Esophagus squamous epithelium (tissue), 5 donors: ENCODE results near the gene FAM20A. TPM values are rescaled to one million over a fixed set of nuclear protein-coding genes. Genes with fewer than 3 reads are reported as not detected.

ENCODE experiments used
- DNase-seq: peaks from one replicate; lab custom pipeline; 2025; lab: John Stamatoyannopoulos, UW
- H3K27ac ChIP-seq, 4 donors: fragments of 200-600 bp; sonication (generic); one replicate each; pipeline ENCODE4 v1.5.1; 2016 to 2019; ENCODE audit warnings: mild to moderate bottlenecking in 1 of 4
- H3K27me3 ChIP-seq, 4 donors: fragments of 200-600 bp; sonication (generic); 1 replicate in 3 of 4; 2 replicates in 1 of 4; pipeline versions ENCODE4 v1.5.1 to v1.6.0; 2017 to 2021; ENCODE audit warnings: antibody characterized with exemption in 1 of 4
- H3K36me3 ChIP-seq, 3 donors: fragments of 200-600 bp; sonication (generic); one replicate each; pipeline ENCODE4 v1.5.1; 2016 to 2019
- H3K4me1 ChIP-seq, 3 donors: fragments of 200-600 bp; sonication (generic); one replicate each; pipeline ENCODE4 v1.5.1; 2017 to 2019
- H3K4me3 ChIP-seq, 4 donors: fragments of 200-600 bp; sonication (generic); 1 replicate in 3 of 4; 2 replicates in 1 of 4; pipeline ENCODE4 v1.5.1; 2016 to 2019; ENCODE audit warnings: mild to moderate bottlenecking in 2 of 4, moderate library complexity in 1 of 4
- H3K9me3 ChIP-seq, 3 donors: fragments of 200-600 bp; sonication (generic); one replicate each; pipeline ENCODE4 v1.5.1; 2016 to 2019
- CTCF ChIP-seq, 6 experiments: fragments of 450-650 bp in 4 of 6; fragments of 200-600 bp in 2 of 6; sonication (generic) in 2 of 6; IDR thresholded peaks; one replicate each; pipeline ENCODE4 v1.5.1; 2016 to 2019; ENCODE audit warnings: antibody characterized with exemption in 6 of 6, mild to moderate bottlenecking in 4 of 6, moderate library complexity in 4 of 6
- POLR2A ChIP-seq, 4 donors: fragments of 450-650 bp; IDR thresholded peaks; one replicate each; pipeline ENCODE4 v1.6.1; 2017; ENCODE audit warnings: antibody characterized with exemption in 4 of 4, mild to moderate bottlenecking in 4 of 4, moderate library complexity in 3 of 4
- WGBS, 2 donors: methylation state at CpG; one replicate each; pipeline ENCODE4 v1.1.5; 2018; 5-methylcytosine and 5-hydroxymethylcytosine counted together
- intact Hi-C: fragments of 100-400 bp; cut with DNase I; formaldehyde crosslinking; loops from one replicate; pipeline ENCODE4 v1.15.0; 2022
- total RNA-seq, 4 donors: library from RNA; depleted of rRNA; stranded (reverse); fragments of >200 nt; gene quantifications; one replicate each; pipeline ENCODE4 v1.1.0, GENCODE V29; 2016
- donor health status: DM: yes; HTN: yes; CAD: no.

Gene FAM20A
- total RNA-seq, 4 donors from 2014 or later, result 4.0 to 15.3 (median 7.8) TPM

GRCh38 chr17:68605914-68606313, 4.7 kb upstream of the FAM20A start:
- no peak overlapping the region for H3K27ac ChIP-seq
- no peak overlapping the region for H3K4me3 ChIP-seq
- H3K9me3 ChIP-seq, result peaks cover 0 to 32% (median 14%) of the 10 kb centered on the region in 3 donors
- TF ChIP-seq CTCF (IDR thresholded peaks at IDR 0.05), result no peak
- TF ChIP-seq POLR2A (IDR thresholded peaks at IDR 0.05), result no peak
- intact Hi-C loops, result no loop called here
- peaks cover 6 to 15% (median 12%) of the 10 kb centered on the region in 3 donors for H3K4me1 ChIP-seq
- no peak for DNase-seq
- no peaks in the 10 kb centered on the region for H3K36me3 ChIP-seq
- WGBS, 2 donors, result 42 to 67% methylated on average over 1 of the region's 1 CpG
- peaks cover 0 to 10% (median 0%) of the 10 kb centered on the region in 4 donors for H3K27me3 ChIP-seq

- peak overlapping the region in 1 of 4 donors; percentile 7 for H3K27ac ChIP-seq
- WGBS, 2 donors, result 82 to 100% methylated on average over 1 to 2 of the region's 3 CpGs
- TF ChIP-seq CTCF (IDR thresholded peaks at IDR 0.05) (no peak), POLR2A (IDR thresholded peaks at IDR 0.05) (no peak)
- H3K4me3 ChIP-seq, result no peak overlapping the region
- H3K36me3 ChIP-seq, result no peaks in the 10 kb centered on the region
- intact Hi-C loops, result no loop called here
- H3K9me3 ChIP-seq, result peaks cover 0 to 10% (median 0%) of the 10 kb centered on the region in 3 donors
- DNase-seq, result no peak
- H3K27me3 ChIP-seq, result peaks cover 0 to 24% (median 0%) of the 10 kb centered on the region in 4 donors
- H3K4me1 ChIP-seq, result peaks cover 13 to 36% (median 24%) of the 10 kb centered on the region in 3 donors
Observed at GRCh38 chr17:68603656-68604055, 2.5 kb upstream of the FAM20A start.

- peak overlapping the region in 2 of 4 donors; percentile 80 to 86 for H3K27ac ChIP-seq
- DNase-seq, result no peak
Observed at GRCh38 chr17:68603027-68603426, 1.9 kb upstream of the FAM20A start.

GRCh38 chr17:68602289-68602688, 1.1 kb upstream of the FAM20A start:
- H3K27me3 ChIP-seq, result peaks cover 0 to 28% (median 0%) of the 10 kb centered on the region in 4 donors
- DNase-seq, result no peak
- WGBS, 2 donors, result 32 to 66% methylated on average over 5 of the region's 5 CpGs
- H3K4me3 ChIP-seq, result no peak overlapping the region
- peaks cover 19 to 36% (median 24%) of the 10 kb centered on the region in 3 donors for H3K4me1 ChIP-seq
- no peaks in the 10 kb centered on the region for H3K9me3 ChIP-seq
- TF ChIP-seq POLR2A (IDR thresholded peaks at IDR 0.05), result no peak
- TF ChIP-seq CTCF (IDR thresholded peaks at IDR 0.05), result no peak
- no peaks in the 10 kb centered on the region for H3K36me3 ChIP-seq
- H3K27ac ChIP-seq, result peak overlapping the region in 3 of 4 donors; percentile 63 to 86 (median 80)
- intact Hi-C loops, result no loop called here

More at GRCh38 chr17:68603027-68603426, 1.9 kb upstream of the FAM20A start:
- peaks cover 18 to 36% (median 24%) of the 10 kb centered on the region in 3 donors for H3K4me1 ChIP-seq
- TF ChIP-seq CTCF (IDR thresholded peaks at IDR 0.05) (no peak), POLR2A (IDR thresholded peaks at IDR 0.05) (peak in 1 of 4 donors; percentile 13)
- intact Hi-C loops, result no loop called here
- H3K9me3 ChIP-seq, result peaks cover 0 to 4% (median 0%) of the 10 kb centered on the region in 3 donors
- no peaks in the 10 kb centered on the region for H3K36me3 ChIP-seq
- no peak overlapping the region for H3K4me3 ChIP-seq
- H3K27me3 ChIP-seq, result peaks cover 0 to 27% (median 0%) of the 10 kb centered on the region in 4 donors
- 61 to 64% methylated on average over 6 of the region's 6 CpGs for WGBS, 2 donors

- Histone ChIP-seq H3K4me3 (peak overlapping the region; percentile 52 to 82 (median 60)), H3K9me3 (no peaks in the 10 kb centered on the region), H3K27ac (peak overlapping the region; percentile 63 to 86 (median 78)), H3K36me3 (no peaks in the 10 kb centered on the region), H3K4me1 (peaks cover 19 to 36% (median 24%) of the 10 kb centered on the region in 3 donors), H3K27me3 (peaks cover 0 to 28% (median 0%) of the 10 kb centered on the region in 4 donors)
- 31 to 46% methylated on average over 4 to 6 of the region's 6 CpGs for WGBS, 2 donors
- TF ChIP-seq POLR2A (IDR thresholded peaks at IDR 0.05) (peak in 1 of 4 donors; percentile 32), CTCF (IDR thresholded peaks at IDR 0.05) (no peak)
- DNase-seq, result no peak
- intact Hi-C loops, result no loop called here
Observed at GRCh38 chr17:68601565-68602288, 560 bp upstream of the FAM20A start.
